Central memory CD8-positive, alpha-beta T cell (primary cell): ENCODE data around the gene MARVELD1.

Source experiments
- ATAC-seq: fragments of 150-1000 bp; cut with Tn5 transposase; replicated peaks from 2 replicates; pipeline ENCODE4 v1.10.0; 2022; ENCODE audit warnings: mild to moderate bottlenecking, moderate FRiP score, moderate number of reproducible peaks; ENCODE audit not compliant: poor library complexity, severe bottlenecking; ENCODE audit errors: extremely low read depth
- DNase-seq, 2 donors: peaks; one replicate each; pipeline ENCODE4 v3.0.0; 2021; ENCODE audit warnings: low spot score in 2 of 2
- H3K27ac Mint-ChIP-seq: one replicate; pipeline ENCODE4 v1.8.0; 2022; ENCODE audit warnings: low read depth, mild to moderate bottlenecking, moderate library complexity, mixed read lengths
- H3K27me3 Mint-ChIP-seq: one replicate; pipeline ENCODE4 v1.8.0; 2022; ENCODE audit warnings: mixed read lengths
- H3K36me3 Mint-ChIP-seq: one replicate; pipeline ENCODE4 v1.8.0; 2022; ENCODE audit warnings: mild to moderate bottlenecking, moderate library complexity, mixed read lengths; ENCODE audit not compliant: insufficient read depth
- H3K4me1 Mint-ChIP-seq: one replicate; pipeline ENCODE4 v1.8.0; 2022; ENCODE audit warnings: mixed read lengths
- H3K4me3 Mint-ChIP-seq: one replicate; pipeline ENCODE4 v1.8.0; 2022; ENCODE audit warnings: mild to moderate bottlenecking, moderate library complexity, mixed read lengths
- H3K9me3 Mint-ChIP-seq: one replicate; pipeline ENCODE4 v1.8.0; 2022; ENCODE audit warnings: mixed read lengths

Gene MARVELD1

DNA sequence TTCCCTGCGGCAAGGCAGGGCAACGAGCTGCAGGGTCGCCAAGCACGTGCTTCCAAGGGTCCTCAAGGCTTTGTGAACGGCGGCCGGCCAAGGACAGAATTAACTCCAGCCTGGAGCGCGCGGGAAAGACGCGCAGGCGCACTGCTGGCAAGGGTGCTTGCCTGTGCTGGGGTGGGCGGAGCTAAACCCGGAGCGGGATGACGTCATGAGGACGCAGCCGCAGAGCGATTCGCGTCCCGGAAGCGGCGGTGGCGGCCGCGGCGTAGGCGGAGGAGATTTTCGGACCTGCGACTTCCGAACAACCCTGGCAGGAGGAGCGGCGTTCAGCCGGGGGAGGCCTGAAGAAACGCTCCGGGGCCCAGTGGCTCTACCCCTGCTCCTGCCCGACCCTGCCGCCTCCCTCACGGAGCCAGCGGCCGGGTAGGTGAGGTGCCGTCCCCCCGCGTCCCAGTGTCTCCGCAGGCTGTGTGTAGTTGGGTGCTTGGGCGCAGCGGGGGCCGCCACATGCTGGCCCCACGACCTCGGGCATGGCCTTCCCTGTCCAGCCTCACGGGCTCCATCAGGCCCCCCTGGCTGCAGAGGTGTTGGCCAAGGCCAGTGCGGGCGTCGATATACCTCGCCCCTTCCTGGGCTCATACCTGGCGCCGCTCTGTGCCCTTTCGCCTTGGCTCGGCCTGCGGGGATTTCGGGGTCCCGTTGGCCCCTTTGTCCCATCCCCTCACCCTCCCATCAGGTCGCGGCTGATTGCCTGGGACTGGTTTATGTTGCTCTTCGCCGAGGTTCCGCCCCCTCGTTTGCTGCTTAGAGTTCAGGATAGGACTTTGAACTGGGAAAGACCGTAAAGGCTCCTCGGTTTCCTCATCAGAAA lies 23.6 kb downstream of the MARVELD1 start, which contains the start of gene ZFYVE27:
Gene ZFYVE27 (plus strand): TSS at position 227 of the 868 bp plus-strand sequence. CDS start 1,350 bp downstream, outside the sequence.
- H3K4me3 Mint-ChIP-seq: peak within 1 kb of the TSS; percentile 97
- peaks cover 39% of the 10 kb centered on the region for H3K36me3 Mint-ChIP-seq
- peaks cover 57% of the 10 kb centered on the region for H3K4me1 Mint-ChIP-seq

DNA sequence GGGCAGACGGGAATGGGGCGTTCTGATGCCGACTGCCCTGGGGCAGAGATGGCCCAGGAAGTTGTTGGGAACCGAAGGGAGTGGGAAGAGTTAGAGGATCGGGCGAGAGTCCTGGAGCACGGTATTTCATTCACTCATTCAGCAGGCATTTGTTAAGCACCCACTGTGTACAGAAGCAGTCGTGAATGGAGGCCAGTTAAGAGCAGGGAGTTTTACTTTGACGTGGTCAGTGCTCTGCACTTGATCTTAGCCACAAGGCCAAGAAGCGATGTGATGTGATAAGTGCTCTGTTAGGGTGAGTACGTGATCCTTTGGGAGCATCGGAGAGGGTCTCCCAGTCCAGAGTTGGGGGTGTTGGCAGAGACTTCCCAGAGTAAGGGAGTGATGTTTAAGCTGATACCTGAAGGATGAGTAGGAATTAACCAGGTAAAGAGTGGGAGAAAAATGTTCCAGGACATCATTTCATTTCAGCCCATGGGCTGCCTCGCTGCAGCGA lies 24.3 kb downstream of the MARVELD1 start:
- Mint-ChIP-seq H3K4me1 (peaks cover 62% of the 10 kb centered on the region), H3K27ac (peak overlapping the region; percentile 99), H3K4me3 (peak overlapping the region; percentile 97), H3K27me3 (no peaks in the 10 kb centered on the region), H3K9me3 (no peaks in the 10 kb centered on the region), H3K36me3 (peaks cover 39% of the 10 kb centered on the region)
- DNase-seq (no peak), ATAC-seq (peak; percentile 17)

More for the DNA sequence above, 23.6 kb downstream of the MARVELD1 start, which contains the start of gene ZFYVE27:
- Mint-ChIP-seq H3K9me3 (no peaks in the 10 kb centered on the region), H3K27ac (peak within 1 kb of the TSS; percentile 99), H3K27me3 (peaks cover 1% of the 10 kb centered on the region)
- ATAC-seq: peak; percentile 81
- DNase-seq: peak; percentile 93 to 95

DNA sequence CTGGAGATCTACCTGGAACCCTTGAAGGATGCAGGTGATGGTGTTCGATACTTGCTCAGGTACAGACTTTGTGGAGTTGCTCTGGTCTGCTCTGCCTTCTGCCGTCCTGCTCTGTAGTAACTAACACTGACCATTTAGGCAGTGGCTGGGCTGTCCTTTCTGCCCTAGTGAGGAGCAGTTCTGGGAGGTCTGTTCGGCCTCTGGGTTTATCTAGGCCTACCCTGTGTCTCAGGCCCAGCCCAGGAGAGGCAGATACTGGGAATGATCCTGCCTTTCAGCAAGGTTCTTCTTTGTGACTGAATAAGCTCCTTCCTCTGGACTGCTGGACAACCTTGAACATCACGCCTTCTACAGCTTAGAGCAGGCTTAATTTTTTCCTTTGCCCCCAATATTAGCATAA lies 25.1 kb downstream of the MARVELD1 start:
- ATAC-seq (no peak), DNase-seq (no peak)
- Mint-ChIP-seq H3K4me1 (peaks cover 68% of the 10 kb centered on the region), H3K36me3 (peaks cover 44% of the 10 kb centered on the region), H3K4me3 (peak overlapping the region; percentile 97), H3K27me3 (no peaks in the 10 kb centered on the region), H3K9me3 (no peaks in the 10 kb centered on the region), H3K27ac (peak overlapping the region; percentile 99)

DNA sequence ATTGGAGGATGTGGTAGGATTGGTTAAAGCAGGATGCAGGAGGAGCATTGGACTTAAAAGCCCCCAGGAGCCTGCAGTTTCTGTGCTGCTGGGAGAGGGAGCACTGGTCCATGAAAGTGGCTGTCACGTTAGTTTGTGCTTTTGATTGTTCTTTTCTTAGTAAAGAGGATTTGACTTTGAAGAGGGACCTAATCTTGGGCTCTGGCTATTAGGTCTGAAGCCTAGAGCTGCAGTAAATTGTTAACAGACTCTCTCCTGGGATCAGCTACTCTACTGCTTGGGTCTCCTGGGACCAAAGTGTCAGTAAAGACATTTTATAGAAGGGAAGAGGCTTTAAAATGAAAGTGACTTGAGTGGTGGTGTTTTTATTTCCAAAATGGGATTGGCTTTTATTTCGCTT lies 27.1 kb downstream of the MARVELD1 start:
- Mint-ChIP-seq H3K9me3 (no peaks in the 10 kb centered on the region), H3K27ac (no peak overlapping the region), H3K4me3 (no peak overlapping the region), H3K4me1 (peaks cover 76% of the 10 kb centered on the region), H3K36me3 (peaks cover 60% of the 10 kb centered on the region), H3K27me3 (no peaks in the 10 kb centered on the region)
- no peak for DNase-seq
- ATAC-seq: no peak

DNA sequence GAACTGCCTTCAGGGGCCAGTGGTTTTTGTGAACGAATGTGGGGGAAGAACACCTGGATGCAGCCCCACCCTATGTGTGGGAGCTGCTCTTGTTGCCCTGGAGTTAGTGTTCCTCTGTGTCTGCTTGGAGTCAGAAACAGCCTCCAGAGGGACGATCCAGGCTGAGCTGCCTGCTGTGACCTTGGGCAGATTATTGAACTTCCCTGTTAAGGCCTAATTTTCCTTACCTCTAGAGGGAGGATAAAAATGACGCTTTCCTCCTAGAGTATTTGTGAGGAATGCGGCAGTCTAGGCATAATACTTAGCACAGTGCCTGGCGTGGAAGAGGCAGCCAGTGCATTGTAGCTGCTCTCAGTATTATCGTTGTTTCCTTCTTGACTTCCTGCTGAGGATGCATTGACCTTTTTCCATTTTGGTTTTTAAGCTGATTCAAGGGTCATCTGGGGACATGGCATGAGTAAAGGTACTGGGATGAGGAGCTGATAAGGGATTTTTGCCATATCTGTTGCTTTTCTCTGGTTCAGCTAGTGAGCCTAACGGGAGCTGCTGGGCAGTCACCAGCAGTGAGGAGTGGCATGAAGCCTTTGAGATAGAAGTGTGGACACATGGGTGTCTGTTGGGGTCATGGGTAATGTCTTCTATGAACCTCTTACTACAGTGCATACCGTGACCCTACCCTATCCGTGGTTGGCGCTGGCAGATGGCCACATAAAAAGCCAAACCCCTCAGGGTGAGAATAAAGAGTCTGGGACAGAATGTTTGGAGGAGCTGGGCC lies 29.8 kb downstream of the MARVELD1 start:
- ATAC-seq (no peak), DNase-seq (no peak)
- Mint-ChIP-seq H3K27me3 (no peaks in the 10 kb centered on the region), H3K4me1 (peaks cover 58% of the 10 kb centered on the region), H3K4me3 (no peak overlapping the region), H3K36me3 (peaks cover 56% of the 10 kb centered on the region), H3K9me3 (no peaks in the 10 kb centered on the region), H3K27ac (no peak overlapping the region)

DNA sequence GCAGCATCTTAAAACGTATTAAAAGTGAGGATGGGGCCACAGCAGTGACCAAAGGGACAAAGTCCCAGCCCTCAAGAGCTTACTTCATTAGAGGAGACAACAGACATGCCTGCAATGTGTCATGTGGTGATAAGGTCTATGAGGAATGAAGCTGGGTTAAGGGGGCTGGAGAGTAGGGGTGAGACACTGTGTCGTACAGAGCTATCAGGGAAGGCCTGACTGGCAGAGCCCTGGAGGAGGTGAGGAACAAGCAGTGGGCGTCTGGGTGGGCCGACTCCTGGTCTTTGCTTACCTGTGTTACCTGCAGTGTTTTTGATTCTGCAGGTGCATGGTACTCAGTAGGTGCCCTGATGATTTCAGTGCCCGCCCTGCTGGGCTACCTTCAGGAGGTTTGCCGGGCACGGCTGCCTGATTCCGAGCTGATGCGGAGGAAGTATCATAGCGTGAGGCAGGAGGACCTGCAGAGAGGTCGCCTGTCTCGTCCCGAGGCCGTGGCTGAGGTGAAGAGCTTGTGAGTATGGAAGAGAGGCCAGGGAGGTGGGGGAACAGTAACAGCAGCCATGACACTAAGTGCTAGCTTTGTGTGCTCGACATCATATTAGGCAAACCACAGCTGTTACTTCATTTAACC lies 31.0 kb downstream of the MARVELD1 start:
- Mint-ChIP-seq H3K4me1 (peaks cover 51% of the 10 kb centered on the region), H3K27ac (no peak overlapping the region), H3K9me3 (no peaks in the 10 kb centered on the region), H3K36me3 (peaks cover 61% of the 10 kb centered on the region), H3K4me3 (no peak overlapping the region), H3K27me3 (no peaks in the 10 kb centered on the region)
- no peak for DNase-seq
- no peak for ATAC-seq

DNA sequence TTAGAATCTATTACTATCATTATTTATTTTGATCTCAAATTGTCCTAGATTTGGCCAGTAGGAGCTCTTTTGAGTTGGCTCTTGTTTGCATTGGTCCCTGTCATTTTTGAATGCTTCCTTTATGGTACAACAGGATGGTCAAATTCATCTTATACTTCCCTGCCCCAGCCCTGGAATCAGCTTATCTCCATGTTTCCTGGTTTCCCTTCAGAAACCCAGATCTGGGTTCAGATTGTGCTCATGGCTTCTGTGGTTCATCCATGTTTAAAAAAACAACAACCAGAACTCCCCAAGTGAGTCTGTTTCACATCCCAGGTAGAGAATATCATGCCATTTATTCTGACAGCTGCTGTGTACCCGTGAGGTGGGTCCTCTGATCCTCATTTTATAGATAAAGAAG lies 34.0 kb downstream of the MARVELD1 start:
- ATAC-seq: no peak
- Mint-ChIP-seq H3K4me3 (no peak overlapping the region), H3K9me3 (no peaks in the 10 kb centered on the region), H3K27me3 (no peaks in the 10 kb centered on the region), H3K36me3 (peaks cover 67% of the 10 kb centered on the region), H3K27ac (no peak overlapping the region), H3K4me1 (peaks cover 32% of the 10 kb centered on the region)
- no peak for DNase-seq

DNA sequence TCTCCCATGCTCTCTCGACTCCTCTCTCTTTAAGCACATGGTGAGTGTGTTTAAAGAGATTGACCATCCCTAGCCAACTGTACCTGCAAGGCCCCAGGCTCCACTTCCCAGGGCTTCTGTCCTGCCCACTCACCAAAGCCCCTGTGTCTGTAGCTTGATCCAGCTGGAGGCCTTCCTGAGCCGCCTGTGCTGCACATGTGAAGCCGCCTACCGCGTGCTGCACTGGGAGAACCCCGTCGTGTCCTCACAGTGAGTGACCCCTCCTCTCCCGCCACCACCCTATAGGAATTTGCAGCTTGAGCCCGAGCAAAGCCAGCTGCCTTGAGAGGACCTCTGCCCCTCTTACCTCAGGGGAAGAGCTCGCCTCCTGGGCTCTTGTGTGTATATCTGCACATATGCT lies 34.6 kb downstream of the MARVELD1 start:
- ATAC-seq (no peak), DNase-seq (no peak)
- Mint-ChIP-seq H3K4me1 (peaks cover 26% of the 10 kb centered on the region), H3K36me3 (peaks cover 66% of the 10 kb centered on the region), H3K9me3 (no peaks in the 10 kb centered on the region), H3K27ac (no peak overlapping the region), H3K4me3 (no peak overlapping the region), H3K27me3 (no peaks in the 10 kb centered on the region)

DNA sequence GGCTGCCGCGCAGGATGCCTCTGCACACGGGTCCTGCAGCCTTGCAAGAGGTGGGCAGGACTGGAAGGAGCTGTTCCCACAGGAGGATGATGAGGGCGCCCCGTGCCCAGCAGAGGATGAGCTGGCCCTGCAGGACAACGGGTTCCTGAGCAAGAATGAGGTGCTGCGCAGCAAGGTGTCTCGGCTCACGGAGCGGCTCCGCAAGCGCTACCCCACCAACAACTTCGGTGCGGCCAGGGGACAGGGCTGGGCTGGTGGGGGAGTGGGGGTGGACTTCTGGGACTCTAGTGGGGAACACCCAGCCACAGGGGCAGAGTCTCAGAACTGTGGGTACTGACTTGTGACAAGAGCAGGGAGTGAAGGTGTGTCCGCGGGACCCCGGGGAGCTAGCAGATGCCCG lies 39.4 kb downstream of the MARVELD1 start:
- no peak for DNase-seq
- H3K4me1 Mint-ChIP-seq: peaks cover 9% of the 10 kb centered on the region

DNA sequence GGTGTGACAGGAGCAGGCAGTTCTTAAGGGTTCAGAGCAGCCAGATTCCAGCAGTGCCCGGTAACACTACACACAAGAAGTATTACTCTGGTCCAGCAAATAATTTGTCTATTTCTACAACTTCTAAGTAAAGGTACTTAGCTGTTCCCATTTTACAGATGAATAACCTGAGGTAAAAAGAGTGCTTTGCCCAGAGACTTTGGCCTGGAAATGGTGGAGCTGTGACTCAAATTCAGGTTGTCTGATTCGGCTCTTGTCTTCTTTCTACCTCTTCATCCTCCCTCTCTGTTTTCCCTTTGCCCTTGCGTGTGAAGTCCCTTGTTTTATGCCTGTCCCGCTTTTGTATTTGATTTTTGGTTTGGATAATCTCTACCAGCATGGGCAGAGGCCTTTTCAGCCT lies 41.2 kb downstream of the MARVELD1 start:
- Mint-ChIP-seq H3K27ac (no peak overlapping the region), H3K4me1 (peaks cover 6% of the 10 kb centered on the region), H3K27me3 (no peaks in the 10 kb centered on the region), H3K4me3 (no peak overlapping the region), H3K9me3 (no peaks in the 10 kb centered on the region), H3K36me3 (peaks cover 56% of the 10 kb centered on the region)
- ATAC-seq (no peak), DNase-seq (no peak)

More for the DNA sequence above, 39.4 kb downstream of the MARVELD1 start:
- Mint-ChIP-seq H3K9me3 (no peaks in the 10 kb centered on the region), H3K4me3 (no peak overlapping the region), H3K27ac (no peak overlapping the region), H3K27me3 (no peaks in the 10 kb centered on the region), H3K36me3 (peaks cover 60% of the 10 kb centered on the region)
- no peak for ATAC-seq

DNA sequence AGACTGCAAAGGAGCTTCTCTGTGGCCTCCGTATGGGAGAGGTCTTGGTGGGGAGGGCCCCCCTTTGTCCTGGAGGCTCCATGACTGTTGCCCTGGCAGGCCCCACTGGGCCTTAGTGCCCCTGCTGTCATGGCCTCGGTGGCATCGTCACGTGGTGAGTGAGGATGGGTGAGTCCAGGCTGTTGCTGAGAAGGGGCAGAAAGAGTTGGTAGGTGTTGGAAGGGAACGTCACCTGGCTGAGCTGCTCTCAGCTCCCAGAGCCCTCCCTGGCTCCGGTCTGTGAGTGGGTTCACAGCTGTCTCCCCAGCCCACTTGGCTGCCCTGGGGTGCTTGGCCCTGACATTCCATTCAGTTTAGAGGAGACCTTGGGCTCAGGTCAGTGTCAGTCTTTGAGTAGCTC lies 42.2 kb downstream of the MARVELD1 start:
- H3K27ac Mint-ChIP-seq: no peak overlapping the region
- H3K36me3 Mint-ChIP-seq: peaks cover 52% of the 10 kb centered on the region
- ATAC-seq (no peak), DNase-seq (no peak)
- no peaks in the 10 kb centered on the region for H3K27me3 Mint-ChIP-seq
- no peaks in the 10 kb centered on the region for H3K9me3 Mint-ChIP-seq
- no peak overlapping the region for H3K4me3 Mint-ChIP-seq
- peaks cover 6% of the 10 kb centered on the region for H3K4me1 Mint-ChIP-seq

DNA sequence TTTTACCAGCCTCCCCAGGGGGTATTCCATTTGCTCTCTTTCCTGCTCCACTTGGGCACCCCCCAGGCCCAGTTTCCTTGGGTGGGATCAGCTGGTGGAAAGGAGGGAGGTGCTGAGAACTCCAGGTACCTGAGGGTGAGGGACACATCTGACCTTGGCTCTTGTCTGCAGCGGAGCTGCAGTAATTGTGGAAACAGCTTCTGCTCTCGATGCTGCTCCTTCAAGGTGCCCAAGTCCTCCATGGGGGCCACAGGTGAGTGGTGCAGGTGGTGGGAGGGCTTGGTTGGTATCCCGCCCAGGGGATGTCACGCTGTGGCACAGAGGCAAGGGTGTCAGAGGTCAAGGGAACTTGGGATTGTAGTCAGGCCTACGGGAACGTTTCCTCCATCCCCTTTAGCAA lies 43.9 kb downstream of the MARVELD1 start:
- no peaks in the 10 kb centered on the region for H3K27me3 Mint-ChIP-seq
- DNase-seq: no peak
- ATAC-seq: no peak
- peak overlapping the region; percentile 87 for H3K27ac Mint-ChIP-seq
- H3K4me3 Mint-ChIP-seq: no peak overlapping the region
- H3K9me3 Mint-ChIP-seq: no peaks in the 10 kb centered on the region
- no peaks in the 10 kb centered on the region for H3K4me1 Mint-ChIP-seq
- peaks cover 44% of the 10 kb centered on the region for H3K36me3 Mint-ChIP-seq
